HL-60 (cell line): ENCODE measurements around the gene ZNF18.
A peak's percentile ranks its signal among the peaks of the same experiment; 100 is the strongest.

Source experiments
- DNase-seq, 2 experiments: peaks; one replicate each; pipeline ENCODE4 v3.0.0-alpha.2; 2010 to 2020; ENCODE audit warnings: low read depth in 1 of 2, low spot score in 1 of 2
- H3K27ac ChIP-seq: fragments of 250-450 bp; sonication (Bioruptor Pico); replicated peaks from 2 replicates; pipeline ENCODE4 v1.5.1; 2020; ENCODE audit warnings: mild to moderate bottlenecking, moderate library complexity
- H3K27me3 ChIP-seq: fragments of 250-450 bp; sonication (Bioruptor Pico); 2 replicates; pipeline ENCODE4 v1.5.1; 2021; ENCODE audit warnings: mild to moderate bottlenecking, moderate library complexity; ENCODE audit not compliant: insufficient read depth, poor library complexity, severe bottlenecking
- H3K4me3 ChIP-seq: replicated peaks from 2 replicates; pipeline ENCODE4 v1.5.1; 2011; ENCODE audit warnings: mild to moderate bottlenecking, control low read depth, low read length; ENCODE audit not compliant: insufficient read depth
- GABPA ChIP-seq: IDR thresholded peaks from 2 replicates; pipeline ENCODE4 v1.6.1; 2012; ENCODE audit warnings: low read depth
- POLR2AphosphoS5 ChIP-seq: IDR thresholded peaks from 2 replicates; pipeline ENCODE4 v1.6.1; 2012; ENCODE audit warnings: low read depth
- REST ChIP-seq: IDR thresholded peaks from 2 replicates; pipeline ENCODE4 v1.6.1; 2012; ENCODE audit warnings: low read depth; ENCODE audit not compliant: insufficient replicate concordance
- SPI1 ChIP-seq: IDR thresholded peaks from 2 replicates; pipeline ENCODE4 v1.6.1; 2012; ENCODE audit warnings: low read depth, mild to moderate bottlenecking, borderline replicate concordance
- TF ChIP-seq, protein P1 (sequence below): IDR thresholded peaks from one replicate; pipeline ENCODE4 v1.5.1; 2011; ENCODE audit warnings: low read length, control low read depth, inconsistent platforms; ENCODE audit not compliant: insufficient read depth

The ZNF18 gene

GRCh38 chr17:12022310-12022709 is 25.0 kb upstream of the ZNF18 start:
- no peak for DNase-seq
- Histone ChIP-seq H3K27me3 (no peaks in the 10 kb centered on the region), H3K4me3 (no peak overlapping the region), H3K27ac (no peak overlapping the region)
- TF ChIP-seq POLR2AphosphoS5 = no peak
- TF ChIP-seq GABPA = no peak
- TF ChIP-seq, protein P1, sequence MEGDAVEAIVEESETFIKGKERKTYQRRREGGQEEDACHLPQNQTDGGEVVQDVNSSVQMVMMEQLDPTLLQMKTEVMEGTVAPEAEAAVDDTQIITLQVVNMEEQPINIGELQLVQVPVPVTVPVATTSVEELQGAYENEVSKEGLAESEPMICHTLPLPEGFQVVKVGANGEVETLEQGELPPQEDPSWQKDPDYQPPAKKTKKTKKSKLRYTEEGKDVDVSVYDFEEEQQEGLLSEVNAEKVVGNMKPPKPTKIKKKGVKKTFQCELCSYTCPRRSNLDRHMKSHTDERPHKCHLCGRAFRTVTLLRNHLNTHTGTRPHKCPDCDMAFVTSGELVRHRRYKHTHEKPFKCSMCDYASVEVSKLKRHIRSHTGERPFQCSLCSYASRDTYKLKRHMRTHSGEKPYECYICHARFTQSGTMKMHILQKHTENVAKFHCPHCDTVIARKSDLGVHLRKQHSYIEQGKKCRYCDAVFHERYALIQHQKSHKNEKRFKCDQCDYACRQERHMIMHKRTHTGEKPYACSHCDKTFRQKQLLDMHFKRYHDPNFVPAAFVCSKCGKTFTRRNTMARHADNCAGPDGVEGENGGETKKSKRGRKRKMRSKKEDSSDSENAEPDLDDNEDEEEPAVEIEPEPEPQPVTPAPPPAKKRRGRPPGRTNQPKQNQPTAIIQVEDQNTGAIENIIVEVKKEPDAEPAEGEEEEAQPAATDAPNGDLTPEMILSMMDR = no peak
- TF ChIP-seq REST = no peak
- no peak for TF ChIP-seq SPI1

- TF ChIP-seq GABPA (no peak), POLR2AphosphoS5 (no peak), REST (no peak), SPI1 (no peak)
- TF ChIP-seq, protein P1 = no peak
- peak overlapping the region; percentile 51 for H3K4me3 ChIP-seq
- H3K27me3 ChIP-seq = no peaks in the 10 kb centered on the region
- DNase-seq = no peak
- H3K27ac ChIP-seq = no peak overlapping the region
Measured at GRCh38 chr17:12021623-12022140, 24.4 kb upstream of the ZNF18 start.

DNA sequence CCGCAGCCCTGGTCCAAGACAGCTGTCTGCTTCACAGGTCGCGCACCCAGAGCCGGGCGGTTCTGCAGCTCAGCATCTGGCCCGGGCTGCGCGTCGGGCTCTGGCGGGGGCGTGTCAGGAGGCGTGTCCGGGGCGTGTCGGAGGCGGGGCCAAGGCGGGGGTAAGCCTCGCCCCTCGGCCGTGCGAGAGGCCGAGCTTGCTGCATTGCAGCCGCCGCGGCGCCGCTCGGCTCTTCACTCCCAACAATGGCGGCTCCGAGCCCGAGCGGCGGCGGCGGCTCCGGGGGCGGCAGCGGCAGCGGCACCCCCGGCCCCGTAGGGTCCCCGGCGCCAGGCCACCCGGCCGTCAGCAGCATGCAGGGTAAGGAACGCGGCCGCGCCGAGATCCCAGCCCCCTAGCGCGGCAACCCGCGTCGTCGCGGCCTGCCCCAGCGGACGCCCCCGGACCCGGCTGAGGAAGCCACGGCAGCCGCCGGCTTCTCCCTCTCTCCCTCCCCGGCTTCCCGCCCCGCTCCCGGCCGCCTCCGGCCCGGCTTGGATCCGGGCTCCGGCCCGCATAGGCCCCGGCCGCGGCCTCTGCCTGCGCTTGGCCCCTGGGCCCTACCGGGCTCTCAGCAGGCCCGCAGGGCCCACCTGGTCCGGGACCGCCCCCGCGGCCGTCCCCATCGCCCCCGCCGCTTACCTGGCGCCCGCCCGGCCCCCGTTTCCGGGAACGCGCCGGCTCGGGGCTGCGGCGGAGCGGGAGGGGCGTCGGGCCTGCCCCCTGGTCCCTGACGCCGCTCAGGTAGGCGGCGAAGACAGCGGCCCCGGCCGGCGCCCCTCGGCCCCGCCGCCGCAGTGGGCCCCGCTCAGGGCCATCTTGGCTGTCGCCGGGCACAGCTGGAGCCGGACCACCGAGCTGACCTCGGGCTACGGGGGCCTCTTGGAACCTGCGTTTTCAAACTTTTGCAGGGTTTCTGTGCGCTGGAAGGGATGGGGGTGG is 23.7 kb upstream of the ZNF18 start, which contains the start of gene MAP2K4:
Gene MAP2K4 (plus strand): TSS at position 236 of the 981 bp plus-strand sequence. CDS start 10 bp downstream, at position 246.
- DNase-seq = peak; percentile 51 to 57
- TF ChIP-seq GABPA (no peak), SPI1 (no peak), REST (no peak), POLR2AphosphoS5 (no peak)
- TF ChIP-seq, protein P1 = no peak
- peak within 1 kb of the TSS; percentile 51 for H3K4me3 ChIP-seq
- no peak within 1 kb of the TSS for H3K27ac ChIP-seq
- no peaks in the 10 kb centered on the region for H3K27me3 ChIP-seq
